Liver (tissue), 9 donors: Measurements from ENCODE around the gene SHMT2. TPM values are rescaled to one million over a fixed set of nuclear protein-coding genes. Genes with fewer than 3 reads are reported as not detected.

Experiments used
- DNase-seq: peaks from one replicate; pipeline ENCODE4 v3.0.0-alpha.2; 2017; ENCODE audit warnings: low spot score
- H3K27ac ChIP-seq, 2 donors: one replicate each; pipeline ENCODE4 v1.7.0; 2013; ENCODE audit warnings: inconsistent platforms in 2 of 2, low read length in 2 of 2, control low read depth in 1 of 2, low read depth in 1 of 2, mild to moderate bottlenecking in 1 of 2
- H3K27me3 ChIP-seq, 4 donors: one replicate each; pipeline versions ENCODE4 v1.6.1 to v1.7.0; 2013; ENCODE audit warnings: low read length in 3 of 4, inconsistent platforms in 1 of 4, mild to moderate bottlenecking in 1 of 4, moderate library complexity in 1 of 4; ENCODE audit not compliant: control insufficient read depth in 4 of 4, insufficient read depth in 4 of 4
- H3K36me3 ChIP-seq, 4 donors: one replicate each; pipeline versions ENCODE4 v1.6.1 to v1.7.0; 2013; ENCODE audit warnings: low read length in 3 of 4, mild to moderate bottlenecking in 3 of 4, low read depth in 1 of 4, moderate library complexity in 1 of 4; ENCODE audit not compliant: control insufficient read depth in 4 of 4, insufficient read depth in 3 of 4
- H3K4me1 ChIP-seq, 4 donors: one replicate each; pipeline versions ENCODE4 v1.6.1 to v1.7.0; 2013; ENCODE audit warnings: low read length in 3 of 4, mild to moderate bottlenecking in 3 of 4, moderate library complexity in 1 of 4; ENCODE audit not compliant: control insufficient read depth in 4 of 4, insufficient read depth in 4 of 4
- H3K4me3 ChIP-seq, 3 donors: one replicate each; pipeline versions ENCODE4 v1.6.1 to v1.7.0; 2013; ENCODE audit warnings: low read length in 3 of 3, control low read depth in 1 of 3, low read depth in 1 of 3, mild to moderate bottlenecking in 1 of 3
- H3K9ac ChIP-seq, 2 donors: one replicate each; pipeline ENCODE4 v1.7.0; 2013; ENCODE audit warnings: low read length in 2 of 2, mild to moderate bottlenecking in 2 of 2, moderate library complexity in 2 of 2, control low read depth in 1 of 2, low read depth in 1 of 2
- H3K9me3 ChIP-seq, 4 donors: one replicate each; pipeline versions ENCODE4 v1.6.1 to v1.7.0; 2013; ENCODE audit warnings: low read length in 3 of 4; ENCODE audit not compliant: control insufficient read depth in 4 of 4
- ATF3 ChIP-seq: IDR thresholded peaks from 2 replicates; pipeline ENCODE4 v1.6.1; 2016; ENCODE audit warnings: antibody characterized with exemption
- CTCF ChIP-seq: fragments of 150-350 bp; IDR thresholded peaks from 2 replicates; pipeline ENCODE4 v1.5.1; 2017; ENCODE audit warnings: improper control_type of control experiment, low read depth, low read length; ENCODE audit not compliant: missing input control
- EGR1 ChIP-seq, 2 donors: IDR thresholded peaks; 2 replicates each; pipeline ENCODE4 v1.6.1; 2016 to 2018; ENCODE audit warnings: antibody characterized with exemption in 2 of 2, low read depth in 2 of 2
- GABPA ChIP-seq, 2 donors: IDR thresholded peaks in 1 of 2; conservative IDR thresholded peaks in 1 of 2; 2 replicates each; pipeline ENCODE4 v1.6.1; 2016; ENCODE audit warnings: antibody characterized with exemption in 2 of 2, mild to moderate bottlenecking in 1 of 2, moderate library complexity in 1 of 2
- HNF4A ChIP-seq, 2 donors: conservative IDR thresholded peaks; 2 replicates each; pipeline ENCODE4 v1.6.1; 2016; ENCODE audit warnings: antibody characterized with exemption in 2 of 2, mild to moderate bottlenecking in 2 of 2
- HNF4G ChIP-seq: IDR thresholded peaks from 2 replicates; pipeline ENCODE4 v1.6.1; 2016; ENCODE audit warnings: antibody characterized with exemption
- JUND ChIP-seq, 2 donors: IDR thresholded peaks; 2 replicates each; pipeline ENCODE4 v1.6.1; 2016; ENCODE audit warnings: antibody characterized with exemption in 2 of 2
- MAX ChIP-seq: IDR thresholded peaks from 2 replicates; pipeline ENCODE4 v1.6.1; 2016; ENCODE audit warnings: antibody characterized with exemption
- NR2F2 ChIP-seq: IDR thresholded peaks from 2 replicates; pipeline ENCODE4 v1.6.1; 2016; ENCODE audit warnings: antibody characterized with exemption
- RAD21 ChIP-seq, 2 donors: IDR thresholded peaks; 2 replicates each; pipeline ENCODE4 v1.6.1; 2016; ENCODE audit warnings: antibody characterized with exemption in 2 of 2, mild to moderate bottlenecking in 2 of 2
- REST ChIP-seq: IDR thresholded peaks from 2 replicates; pipeline ENCODE4 v1.6.1; 2016; ENCODE audit warnings: antibody characterized with exemption, mild to moderate bottlenecking
- RXRA ChIP-seq, 2 donors: IDR thresholded peaks; 2 replicates each; pipeline ENCODE4 v1.6.1; 2017 to 2018; ENCODE audit warnings: antibody characterized with exemption in 2 of 2, mild to moderate bottlenecking in 1 of 2
- SP1 ChIP-seq: IDR thresholded peaks from 2 replicates; pipeline ENCODE4 v1.6.1; 2018; ENCODE audit warnings: antibody characterized with exemption, mild to moderate bottlenecking
- TAF1 ChIP-seq: conservative IDR thresholded peaks from 2 replicates; pipeline ENCODE4 v1.6.1; 2016; ENCODE audit warnings: antibody characterized with exemption, mild to moderate bottlenecking
- ZBTB33 ChIP-seq: IDR thresholded peaks from 2 replicates; pipeline ENCODE4 v1.6.1; 2016; ENCODE audit warnings: antibody characterized with exemption
- WGBS: extraction: QIAGEN DNeasy Blood & Tissue Kit; methylation state at CpG from one replicate; pipeline ENCODE4 v1.1.7; 2013; 5-methylcytosine and 5-hydroxymethylcytosine counted together
- polyA plus RNA-seq, 2 donors: library from polyadenylated mRNA; stranded (reverse) in 1 of 2; unstranded in 1 of 2; fragments of 200-250 nt in 1 of 2; fragments of >200 nt in 1 of 2; fragmentation: Nextera tagmentation in 1 of 2; extraction: Ambion mirVana in 1 of 2; gene quantifications; one replicate each; pipeline versions ENCODE4 v1.2.1 to v1.2.3, GENCODE V29; 2013 to 2015
- total RNA-seq, 2 donors: library from RNA; depleted of rRNA; stranded (reverse); fragments of >200 nt; gene quantifications; one replicate each; pipeline ENCODE4 v1.2.3, GENCODE V29; 2014
- donor health status: healthy.
- donor health status: healthy.
- donor health status: healthy.
- donor health status: healthy.
- donor health status: healthy.

SHMT2 gene
- total and polyA plus RNA-seq, 4 donors, result 66.7 to 276 (median 179) TPM

- no peak overlapping the region for H3K4me3 ChIP-seq
- peaks cover 5 to 22% (median 12%) of the 10 kb centered on the region in 4 donors for H3K4me1 ChIP-seq
- no peaks in the 10 kb centered on the region for H3K36me3 ChIP-seq
- H3K27ac ChIP-seq, result no peak overlapping the region
- no peak for TF ChIP-seq SP1
- TF ChIP-seq RAD21 (IDR thresholded peaks at IDR 0.05), result no peak
- no peak for TF ChIP-seq HNF4A (conservative IDR thresholded peaks at IDR 0.05)
- no peak for TF ChIP-seq ZBTB33
- TF ChIP-seq REST, result no peak
- no peak for TF ChIP-seq GABPA (IDR thresholded peaks at IDR 0.05 in 1 of 2, conservative IDR thresholded peaks at IDR 0.05 in 1 of 2)
- TF ChIP-seq RXRA (IDR thresholded peaks at IDR 0.05), result no peak
- no peak for TF ChIP-seq MAX
- no peak for TF ChIP-seq HNF4G
- TF ChIP-seq NR2F2, result no peak
- no peak overlapping the region for H3K9ac ChIP-seq
- H3K27me3 ChIP-seq, result peaks cover 0 to 26% (median 17%) of the 10 kb centered on the region in 4 donors
- H3K9me3 ChIP-seq, result no peaks in the 10 kb centered on the region
- no peak for DNase-seq
- 43% methylated on average over 1 of the region's 1 CpG for WGBS
Observed at GRCh38 chr12:57220770-57221168, 8.7 kb upstream of the SHMT2 start.

GRCh38 chr12:57221169-57221917 lies 8.2 kb upstream of the SHMT2 start:
- H3K4me3 ChIP-seq, result no peak overlapping the region
- no peaks in the 10 kb centered on the region for H3K36me3 ChIP-seq
- peaks cover 0 to 26% (median 17%) of the 10 kb centered on the region in 4 donors for H3K27me3 ChIP-seq
- no peak overlapping the region for H3K27ac ChIP-seq
- 10% methylated on average over 24 of the region's 24 CpGs for whole genome bisulfite sequencing
- no peak overlapping the region for H3K9ac ChIP-seq
- no peaks in the 10 kb centered on the region for H3K9me3 ChIP-seq
- DNase-seq, result no peak
- TF ChIP-seq HNF4G (no peak), REST (no peak), NR2F2 (no peak), SP1 (no peak), JUND (IDR thresholded peaks at IDR 0.05) (no peak), HNF4A (conservative IDR thresholded peaks at IDR 0.05) (no peak), CTCF (no peak), EGR1 (IDR thresholded peaks at IDR 0.05; ENCODE audit: low read depth in 2 of 2) (no peak), ATF3 (no peak), TAF1 (no peak)
- H3K4me1 ChIP-seq, result peaks cover 5 to 18% (median 9%) of the 10 kb centered on the region in 4 donors
